GM12878 (cell line): ENCODE measurements around the gene MAML3. TPM values are rescaled to one million over a fixed set of nuclear protein-coding genes. Genes with fewer than 3 reads are reported as not detected.

Experiments
- ATAC-seq: fragments of 200-7000 bp; cut with Tn5 transposase; 3 replicates; pipeline ENCODE4 v1.9.1; 2020; ENCODE audit warnings: mild to moderate bottlenecking, moderate library complexity
- BruUV-seq: library from RNA; stranded (reverse); fragments of 400-500 nt; replicated peaks from 2 replicates; lab custom pipeline; 2021; lab: Mats Ljungman, UMichigan
- CTCF ChIA-PET: fragments of 300-600 bp; sonication (Branson Sonifier 250); formaldehyde crosslinking; extraction: SDS; loops from one replicate; lab custom pipeline; 2021; ENCODE audit warnings: inconsistent platforms; lab: Yijun Ruan, JAX
- POLR2A ChIA-PET: fragments of 350-600 bp; formaldehyde crosslinking; extraction: SDS; loops from one replicate; lab custom pipeline; 2021; ENCODE audit warnings: inconsistent platforms; lab: Charles Lee
- RAD21 ChIA-PET: fragments of 300-600 bp; sonication (Branson Sonifier 250); formaldehyde crosslinking; loops from one replicate; lab custom pipeline; 2023; ENCODE audit warnings: antibody characterized with exemption; ENCODE audit not compliant: unreplicated experiment; lab: Charles Lee
- SMC1A ChIA-PET: fragments of 300-600 bp; sonication (Branson Sonifier 250); formaldehyde crosslinking; loops from one replicate; lab custom pipeline; 2023; ENCODE audit not compliant: unreplicated experiment, uncharacterized antibody; lab: Charles Lee
- DNase-seq: peaks from one replicate; pipeline ENCODE4 v3.0.0-alpha.2; 2011; ENCODE audit warnings: low read depth, low spot score
- FAIRE-seq: peaks from 3 replicates; lab custom pipeline; 2011; peaks lifted over from hg19 to GRCh38; lab: Jason Lieb, UNC
- H2AFZ ChIP-seq: 2 replicates; pipeline ENCODE4 v1.6.0; 2011; ENCODE audit warnings: low read depth, low read length, control low read depth; ENCODE audit not compliant: control insufficient read depth
- H3K27ac ChIP-seq: 2 replicates; pipeline ENCODE4 v1.5.1; 2011; ENCODE audit warnings: control low read depth; ENCODE audit not compliant: control insufficient read depth, insufficient read depth
- H3K27me3 ChIP-seq, 2 experiments: replicated peaks in 1 of 2; 2 replicates each; pipeline versions ENCODE4 v1.6.0 to v1.6.1; 2011; ENCODE audit warnings: low read length in 1 of 2; ENCODE audit not compliant: control insufficient read depth in 2 of 2, insufficient read depth in 2 of 2
- H3K36me3 ChIP-seq, 2 experiments: 2 replicates each; pipeline ENCODE4 v1.5.1; 2011; ENCODE audit warnings: low read length in 1 of 2; ENCODE audit not compliant: control insufficient read depth in 2 of 2, insufficient read depth in 2 of 2
- H3K4me1 ChIP-seq: 2 replicates; pipeline ENCODE4 v1.6.1; 2011; ENCODE audit warnings: mild to moderate bottlenecking, low read length, moderate library complexity, mixed read lengths; ENCODE audit not compliant: control insufficient read depth, insufficient read depth
- H3K4me2 ChIP-seq: 2 replicates; pipeline ENCODE4 v1.6.0; 2011; ENCODE audit warnings: control low read depth; ENCODE audit not compliant: control insufficient read depth, insufficient read depth
- H3K4me3 ChIP-seq: fragments of 200-600 bp; sonication (generic); 2 replicates; pipeline ENCODE4 v1.5.1; 2016
- H3K79me2 ChIP-seq: 2 replicates; pipeline ENCODE4 v1.6.0; 2011; ENCODE audit warnings: low read length; ENCODE audit not compliant: control insufficient read depth, insufficient read depth
- H3K9ac ChIP-seq: 2 replicates; pipeline ENCODE4 v1.8.0; 2011; ENCODE audit warnings: low read length, control low read depth, mixed read lengths; ENCODE audit not compliant: control insufficient read depth, insufficient read depth
- H3K9me3 ChIP-seq: replicated peaks from 3 replicates; pipeline ENCODE4 v1.5.1; 2011; ENCODE audit warnings: mild to moderate bottlenecking, low read length; ENCODE audit not compliant: control insufficient read depth, insufficient read depth
- H4K20me1 ChIP-seq: 2 replicates; pipeline ENCODE4 v1.6.0; 2011; ENCODE audit not compliant: control insufficient read depth, insufficient read depth
- MEF2A ChIP-seq: IDR thresholded peaks from 2 replicates; pipeline ENCODE4 v1.6.1; 2011; ENCODE audit warnings: low read depth, mild to moderate bottlenecking, low read length, moderate library complexity; ENCODE audit not compliant: insufficient read depth
- MEF2B ChIP-seq: fragments of 450-650 bp; IDR thresholded peaks from 2 replicates; pipeline ENCODE4 v1.6.1; 2018; ENCODE audit warnings: mild to moderate bottlenecking, moderate library complexity; ENCODE audit not compliant: partially characterized antibody, poor library complexity, severe bottlenecking
- ZNF24 ChIP-seq: fragments of 450-650 bp; IDR thresholded peaks from 2 replicates; pipeline ENCODE4 v1.6.1; 2017; ENCODE audit warnings: antibody characterized with exemption, mild to moderate bottlenecking
- WGBS: methylation state at CpG from one replicate; pipeline ENCODE4 v1.1.6; 2016; ENCODE audit warnings: low lambda C conversion rate; ENCODE audit not compliant: insufficient replicate concordance, insufficient coverage; ENCODE audit errors: missing lambda C conversion rate; 5-methylcytosine and 5-hydroxymethylcytosine counted together
- in situ Hi-C: fragments of 300-500 bp; cut with MboI; formaldehyde crosslinking; loops from 9 replicates; pipeline ENCODE4 v1.14.3; 2018; ENCODE audit warnings: mixed read lengths
- intact Hi-C: fragments of 100-400 bp; cut with micrococcal nuclease; formaldehyde crosslinking; loops from one replicate; pipeline ENCODE4 v1.14.2; 2022; ENCODE audit not compliant: unreplicated experiment
- polyA plus RNA-seq, 11 experiments: library from polyadenylated mRNA; depleted of rRNA in 4 of 11; unstranded in 6 of 11; stranded (reverse) in 5 of 11; fragments of >200 nt; fragmentation: Nextera tagmentation in 4 of 11; fragmentation: Illumina TruSeq in 1 of 11; extraction: Ambion mirVana in 4 of 11; extraction: Trizol in 1 of 11; gene quantifications; 1 replicate in 1 of 11; 2 replicates in 10 of 11; pipeline versions ENCODE4 v1.2.1 to v1.2.3, GENCODE V29; 2011 to 2016; ENCODE audit warnings: inconsistent platforms in 2 of 11, missing spikeins in 2 of 11, low read depth in 1 of 11
- total RNA-seq, 4 experiments: library from RNA; depleted of rRNA in 3 of 4; stranded (reverse); fragments of >200 nt in 3 of 4; fragmentation: Illumina TruSeq in 1 of 4; extraction: Trizol in 1 of 4; gene quantifications; 2 replicates each; pipeline versions ENCODE4 v1.2.1 to v1.2.3, GENCODE V29; 2013 to 2021
- TF ChIP-seq, protein P1 (sequence below): fragments of 450-650 bp; IDR thresholded peaks from 2 replicates; pipeline ENCODE4 v1.6.1; 2017; ENCODE audit warnings: borderline replicate concordance

MAML3 gene
- total and polyA plus RNA-seq, 10 of the 15 experiments (the other 5 are each of a cell fraction or from before 2014, with no cell fraction given): under 0.01 to 0.53 (median 0.06) TPM; not detected in 2

DNA sequence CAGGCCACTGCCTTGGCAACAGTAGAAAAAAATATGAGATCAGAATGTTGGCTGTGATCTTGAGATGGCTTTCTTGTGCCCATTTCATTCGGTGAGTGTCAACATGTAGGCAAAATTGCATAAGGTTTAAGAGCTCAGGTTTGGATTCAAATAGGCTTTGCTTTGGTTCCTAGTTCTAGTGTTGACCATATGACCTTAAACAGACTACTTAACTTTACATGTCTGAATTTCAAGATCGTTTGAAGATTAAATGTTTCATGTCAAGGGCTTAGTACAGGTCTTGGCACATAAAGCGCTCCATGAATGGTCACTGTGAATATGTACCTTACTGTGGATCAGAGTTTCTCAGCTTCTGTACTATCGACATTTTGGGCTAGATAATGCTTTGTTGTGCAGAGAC, 284.2 kb downstream of the MAML3 start (continued):
- TF ChIP-seq, protein P1, sequence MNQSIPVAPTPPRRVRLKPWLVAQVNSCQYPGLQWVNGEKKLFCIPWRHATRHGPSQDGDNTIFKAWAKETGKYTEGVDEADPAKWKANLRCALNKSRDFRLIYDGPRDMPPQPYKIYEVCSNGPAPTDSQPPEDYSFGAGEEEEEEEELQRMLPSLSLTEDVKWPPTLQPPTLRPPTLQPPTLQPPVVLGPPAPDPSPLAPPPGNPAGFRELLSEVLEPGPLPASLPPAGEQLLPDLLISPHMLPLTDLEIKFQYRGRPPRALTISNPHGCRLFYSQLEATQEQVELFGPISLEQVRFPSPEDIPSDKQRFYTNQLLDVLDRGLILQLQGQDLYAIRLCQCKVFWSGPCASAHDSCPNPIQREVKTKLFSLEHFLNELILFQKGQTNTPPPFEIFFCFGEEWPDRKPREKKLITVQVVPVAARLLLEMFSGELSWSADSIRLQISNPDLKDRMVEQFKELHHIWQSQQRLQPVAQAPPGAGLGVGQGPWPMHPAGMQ: no peak
- TF ChIP-seq, all 136 proteins: peak for 0

DNA sequence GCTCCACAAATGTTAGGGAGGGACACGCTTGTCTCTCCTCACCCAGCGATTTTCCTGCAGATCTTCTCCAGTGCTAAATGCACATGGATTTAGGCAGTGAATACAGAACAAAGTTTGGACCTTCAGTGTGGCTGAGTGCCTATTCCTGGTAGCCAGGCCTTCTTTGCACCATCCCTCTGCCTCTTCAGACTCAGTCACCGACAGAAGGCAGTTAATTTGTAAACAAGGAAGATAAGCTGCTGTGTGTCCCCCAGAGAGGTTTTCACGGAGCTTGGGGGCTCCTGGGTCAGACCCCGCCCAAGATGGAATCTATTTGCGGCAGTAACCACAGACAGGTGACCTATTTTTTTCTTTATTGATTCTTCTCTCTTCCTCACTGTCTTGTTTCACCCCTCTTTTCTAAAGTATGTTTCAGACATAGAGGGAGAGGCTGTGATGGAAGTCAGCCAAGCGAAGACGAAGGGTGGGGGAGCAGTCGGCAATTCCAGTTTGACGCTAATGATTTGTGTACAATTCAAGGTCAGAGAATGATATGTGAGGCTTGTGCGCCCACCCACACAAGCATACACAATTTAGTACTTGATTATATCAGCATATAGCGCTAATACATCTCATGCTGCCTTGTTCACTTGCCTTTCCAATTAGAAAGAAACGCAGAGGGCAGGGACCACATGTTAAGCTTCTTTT, 287.6 kb downstream of the MAML3 start:
- DNase-seq (no peak), FAIRE-seq (no peak), ATAC-seq (no peak)
- in situ Hi-C loops: no loop called here
- BruUV-seq: no TSS peak
- ChIA-PET SMC1A (no interaction called here), RAD21 (no interaction called here), CTCF (no interaction called here), POLR2A (no interaction called here)
- Histone ChIP-seq H3K4me1 (no peaks in the 10 kb centered on the region), H3K9me3 (no peaks in the 10 kb centered on the region), H3K4me2 (no peak overlapping the region), H3K9ac (no peak overlapping the region), H2AFZ (no peak overlapping the region), H3K36me3 (no peaks in the 10 kb centered on the region), H3K27ac (no peak overlapping the region), H4K20me1 (no peaks in the 10 kb centered on the region), H3K4me3 (no peak overlapping the region), H3K79me2 (no peaks in the 10 kb centered on the region), H3K27me3 (peaks cover 0 to 3% of the 10 kb centered on the region in 2 experiments; a peak in 3 of 4 replicates)
- 13% methylated on average over 13 of the region's 13 CpGs for WGBS
- intact Hi-C loops: no loop called here
- no peak for TF ChIP-seq MEF2A
- no peak for TF ChIP-seq ZNF24
- no peak for TF ChIP-seq MEF2B
